MM.1S (cell line): ENCODE measurements around the gene HSPA1A.

ENCODE experiments used
- CTCF ChIP-seq: fragments of 300-600 bp; sonication (generic); IDR thresholded peaks from 2 replicates; pipeline ENCODE4 v1.5.1; 2016; ENCODE audit warnings: antibody characterized with exemption, low read length, mixed read lengths
- EZH2phosphoT487 ChIP-seq: fragments of 300-600 bp; sonication (generic); IDR thresholded peaks from 2 replicates; pipeline ENCODE4 v1.6.1; 2018; ENCODE audit warnings: antibody characterized with exemption, low read length

GRCh38 chr6:31770860-31771259 is 44.5 kb upstream of the HSPA1A start:
- TF ChIP-seq CTCF (no peak), EZH2phosphoT487 (no peak)
